CD4-positive, CD25-positive, alpha-beta regulatory T cell (primary cell): ENCODE results near the gene ERC1. TPM values are rescaled to one million over a fixed set of nuclear protein-coding genes. Genes with fewer than 3 reads are reported as not detected.

Source experiments
- ATAC-seq, 2 donors: fragments of 150-1000 bp; cut with Tn5 transposase; one replicate each; pipeline ENCODE4 v1.10.0; 2021; ENCODE audit warnings: low read depth in 2 of 2, moderate number of reproducible peaks in 2 of 2, moderate library complexity in 1 of 2
- DNase-seq, 3 donors: peaks; one replicate each; pipeline versions ENCODE4 v3.0.0 to v3.0.0-alpha.2; 2012 to 2022; ENCODE audit warnings: mixed read lengths in 1 of 3
- H3K27ac ChIP-seq: one replicate; pipeline ENCODE4 v1.7.0; 2013; ENCODE audit warnings: mild to moderate bottlenecking, low read length; ENCODE audit not compliant: insufficient read depth, poor library complexity, severe bottlenecking
- H3K27me3 ChIP-seq: one replicate; pipeline ENCODE4 v1.7.0; 2013; ENCODE audit warnings: low read length; ENCODE audit not compliant: control insufficient read depth, insufficient read depth
- H3K36me3 ChIP-seq: one replicate; pipeline ENCODE4 v1.7.0; 2013; ENCODE audit warnings: mild to moderate bottlenecking, low read length, moderate library complexity; ENCODE audit not compliant: control insufficient read depth, insufficient read depth
- H3K4me1 ChIP-seq: 2 replicates; pipeline ENCODE4 v1.7.0; 2013; ENCODE audit warnings: mild to moderate bottlenecking, low read length; ENCODE audit not compliant: insufficient read depth, control insufficient read depth, poor library complexity, severe bottlenecking
- H3K4me3 ChIP-seq: one replicate; pipeline ENCODE4 v1.7.0; 2013; ENCODE audit warnings: low read depth, mild to moderate bottlenecking, low read length, moderate library complexity
- H3K9me3 ChIP-seq, 2 experiments: 1 replicate in 1 of 2; 2 replicates in 1 of 2; pipeline ENCODE4 v1.7.0; 2013; ENCODE audit warnings: low read length in 2 of 2, mild to moderate bottlenecking in 1 of 2, moderate library complexity in 1 of 2; ENCODE audit not compliant: control insufficient read depth in 2 of 2
- H3K27ac Mint-ChIP-seq, 3 donors: one replicate each; pipeline ENCODE4 v1.8.0; 2020 to 2022; ENCODE audit warnings: mild to moderate bottlenecking in 3 of 3, mixed read lengths in 3 of 3, moderate library complexity in 2 of 3
- H3K27me3 Mint-ChIP-seq: one replicate; pipeline ENCODE4 v1.8.0; 2022; ENCODE audit warnings: mild to moderate bottlenecking, mixed read lengths
- H3K36me3 Mint-ChIP-seq: one replicate; pipeline ENCODE4 v1.8.0; 2020; ENCODE audit warnings: mixed read lengths
- H3K4me1 Mint-ChIP-seq, 4 donors: one replicate each; pipeline ENCODE4 v1.8.0; 2020 to 2022; ENCODE audit warnings: mixed read lengths in 4 of 4, mild to moderate bottlenecking in 1 of 4
- H3K4me3 Mint-ChIP-seq, 4 donors: one replicate each; pipeline ENCODE4 v1.8.0; 2020 to 2022; ENCODE audit warnings: mild to moderate bottlenecking in 4 of 4, mixed read lengths in 4 of 4, moderate library complexity in 3 of 4
- H3K9me3 Mint-ChIP-seq, 7 donors: one replicate each; pipeline ENCODE4 v1.8.0; 2020 to 2022; ENCODE audit warnings: mixed read lengths in 7 of 7, mild to moderate bottlenecking in 3 of 7, moderate library complexity in 2 of 7
- polyA plus RNA-seq, 4 donors: library from polyadenylated mRNA; unstranded; fragments of 300-500 nt; fragmentation: Illumina TruSeq; gene quantifications; one replicate each; pipeline ENCODE4 v1.2.3, GENCODE V29; 2021
- total RNA-seq: library from RNA; stranded (reverse); gene quantifications from one replicate; pipeline ENCODE4 v1.2.3, GENCODE V29; 2022

ERC1 gene
- total and polyA plus RNA-seq, 5 donors from 2014 or later, result 5.7 to 46.5 (median 7.6) TPM

- Histone ChIP-seq H3K4me3 (no peak overlapping the region), H3K9me3 (no peaks in the 10 kb centered on the region), H3K27me3 (no peaks in the 10 kb centered on the region), H3K27ac (no peak overlapping the region), H3K4me1 (no peaks in the 10 kb centered on the region), H3K36me3 (peaks cover 5% of the 10 kb centered on the region)
- no peak overlapping the region for H3K4me3 Mint-ChIP-seq
- peak overlapping the region in 1 of 3 donors; percentile 12 for H3K27ac Mint-ChIP-seq
- ATAC-seq (no peak), DNase-seq (no peak)
- H3K9me3 Mint-ChIP-seq, result no peaks in the 10 kb centered on the region
- peaks cover 16% of the 10 kb centered on the region for H3K36me3 Mint-ChIP-seq
- no peaks in the 10 kb centered on the region for H3K27me3 Mint-ChIP-seq
- peaks cover 0 to 13% (median 6%) of the 10 kb centered on the region in 4 donors for H3K4me1 Mint-ChIP-seq
These were observed 179.4 kb downstream of the ERC1 start for GRCh38 chr12:1170411-1170810.

- Mint-ChIP-seq H3K4me3 (no peak overlapping the region), H3K36me3 (peaks cover 17% of the 10 kb centered on the region), H3K27me3 (no peaks in the 10 kb centered on the region), H3K9me3 (no peaks in the 10 kb centered on the region), H3K27ac (no peak overlapping the region), H3K4me1 (peaks cover 0 to 13% (median 2%) of the 10 kb centered on the region in 4 donors)
- no peak for ATAC-seq
- Histone ChIP-seq H3K27ac (no peak overlapping the region), H3K9me3 (no peaks in the 10 kb centered on the region), H3K4me3 (no peak overlapping the region), H3K27me3 (no peaks in the 10 kb centered on the region), H3K36me3 (peaks cover 5% of the 10 kb centered on the region), H3K4me1 (no peaks in the 10 kb centered on the region)
- DNase-seq, result no peak
These were observed 180.8 kb downstream of the ERC1 start for GRCh38 chr12:1171657-1172408.

GRCh38 chr12:1173781-1174617, 183.0 kb downstream of the ERC1 start:
- Mint-ChIP-seq H3K36me3 (peaks cover 19% of the 10 kb centered on the region), H3K4me1 (peaks cover 0 to 15% (median 2%) of the 10 kb centered on the region in 4 donors), H3K4me3 (peak overlapping the region in 3 of 4 donors; percentile 5 to 47 (median 43)), H3K27ac (peak overlapping the region in 1 of 3 donors; percentile 31), H3K9me3 (no peaks in the 10 kb centered on the region), H3K27me3 (no peaks in the 10 kb centered on the region)
- no peaks in the 10 kb centered on the region for H3K9me3 ChIP-seq
- peaks cover 2% of the 10 kb centered on the region for H3K36me3 ChIP-seq
- H3K4me1 ChIP-seq, result no peaks in the 10 kb centered on the region
- H3K27me3 ChIP-seq, result no peaks in the 10 kb centered on the region
- DNase-seq (peak in 1 of 3 donors; percentile 9), ATAC-seq (no peak)
- H3K4me3 ChIP-seq, result peak overlapping the region; percentile 43
- no peak overlapping the region for H3K27ac ChIP-seq

GRCh38 chr12:1174659-1175058, 183.6 kb downstream of the ERC1 start:
- no peak for ATAC-seq
- H3K4me3 Mint-ChIP-seq, result peak overlapping the region in 2 of 4 donors; percentile 1 to 43
- H3K27ac Mint-ChIP-seq, result no peak overlapping the region
- H3K27me3 ChIP-seq, result no peaks in the 10 kb centered on the region
- no peaks in the 10 kb centered on the region for H3K36me3 ChIP-seq
- H3K36me3 Mint-ChIP-seq, result peaks cover 16% of the 10 kb centered on the region
- H3K27me3 Mint-ChIP-seq, result no peaks in the 10 kb centered on the region
- H3K4me1 ChIP-seq, result no peaks in the 10 kb centered on the region
- peak overlapping the region; percentile 43 for H3K4me3 ChIP-seq
- H3K27ac ChIP-seq, result no peak overlapping the region
- H3K9me3 ChIP-seq, result no peaks in the 10 kb centered on the region
- H3K9me3 Mint-ChIP-seq, result no peaks in the 10 kb centered on the region
- peaks cover 0 to 12% (median 2%) of the 10 kb centered on the region in 4 donors for H3K4me1 Mint-ChIP-seq
- no peak for DNase-seq

GRCh38 chr12:1176191-1176590, 185.2 kb downstream of the ERC1 start:
- H3K27ac ChIP-seq, result no peak overlapping the region
- Mint-ChIP-seq H3K9me3 (no peaks in the 10 kb centered on the region), H3K27me3 (no peaks in the 10 kb centered on the region), H3K4me1 (peaks cover 0 to 12% (median 1%) of the 10 kb centered on the region in 4 donors), H3K27ac (no peak overlapping the region), H3K36me3 (peaks cover 19% of the 10 kb centered on the region), H3K4me3 (no peak overlapping the region)
- no peak overlapping the region for H3K4me3 ChIP-seq
- DNase-seq (no peak), ATAC-seq (no peak)
- peaks cover 8% of the 10 kb centered on the region for H3K36me3 ChIP-seq
- no peaks in the 10 kb centered on the region for H3K9me3 ChIP-seq
- H3K27me3 ChIP-seq, result no peaks in the 10 kb centered on the region
- H3K4me1 ChIP-seq, result no peaks in the 10 kb centered on the region

- DNase-seq (no peak), ATAC-seq (no peak)
- Mint-ChIP-seq H3K36me3 (peaks cover 35% of the 10 kb centered on the region), H3K4me3 (no peak overlapping the region), H3K27me3 (no peaks in the 10 kb centered on the region), H3K27ac (no peak overlapping the region), H3K4me1 (peaks cover 0 to 7% (median 1%) of the 10 kb centered on the region in 4 donors), H3K9me3 (no peaks in the 10 kb centered on the region)
- H3K27ac ChIP-seq, result no peak overlapping the region
- no peaks in the 10 kb centered on the region for H3K4me1 ChIP-seq
- no peak overlapping the region for H3K4me3 ChIP-seq
- no peaks in the 10 kb centered on the region for H3K27me3 ChIP-seq
- no peaks in the 10 kb centered on the region for H3K9me3 ChIP-seq
- peaks cover 10% of the 10 kb centered on the region for H3K36me3 ChIP-seq
These were observed 188.1 kb downstream of the ERC1 start for GRCh38 chr12:1179128-1179527.

GRCh38 chr12:1182069-1182468, 191.0 kb downstream of the ERC1 start:
- no peak overlapping the region for H3K27ac ChIP-seq
- H3K4me3 Mint-ChIP-seq, result no peak overlapping the region
- H3K36me3 Mint-ChIP-seq, result peaks cover 33% of the 10 kb centered on the region
- ATAC-seq, result no peak
- no peak overlapping the region for H3K4me3 ChIP-seq
- H3K9me3 ChIP-seq, result no peaks in the 10 kb centered on the region
- no peak overlapping the region for H3K27ac Mint-ChIP-seq
- H3K9me3 Mint-ChIP-seq, result no peaks in the 10 kb centered on the region
- no peaks in the 10 kb centered on the region for H3K27me3 Mint-ChIP-seq
- H3K4me1 Mint-ChIP-seq, result peaks cover 2 to 14% (median 10%) of the 10 kb centered on the region in 4 donors
- H3K4me1 ChIP-seq, result peaks cover 10% of the 10 kb centered on the region
- no peaks in the 10 kb centered on the region for H3K27me3 ChIP-seq
- H3K36me3 ChIP-seq, result peaks cover 16% of the 10 kb centered on the region
- DNase-seq, result no peak
